ENCODE data around the gene LMO3.

LMO3 gene

DNA sequence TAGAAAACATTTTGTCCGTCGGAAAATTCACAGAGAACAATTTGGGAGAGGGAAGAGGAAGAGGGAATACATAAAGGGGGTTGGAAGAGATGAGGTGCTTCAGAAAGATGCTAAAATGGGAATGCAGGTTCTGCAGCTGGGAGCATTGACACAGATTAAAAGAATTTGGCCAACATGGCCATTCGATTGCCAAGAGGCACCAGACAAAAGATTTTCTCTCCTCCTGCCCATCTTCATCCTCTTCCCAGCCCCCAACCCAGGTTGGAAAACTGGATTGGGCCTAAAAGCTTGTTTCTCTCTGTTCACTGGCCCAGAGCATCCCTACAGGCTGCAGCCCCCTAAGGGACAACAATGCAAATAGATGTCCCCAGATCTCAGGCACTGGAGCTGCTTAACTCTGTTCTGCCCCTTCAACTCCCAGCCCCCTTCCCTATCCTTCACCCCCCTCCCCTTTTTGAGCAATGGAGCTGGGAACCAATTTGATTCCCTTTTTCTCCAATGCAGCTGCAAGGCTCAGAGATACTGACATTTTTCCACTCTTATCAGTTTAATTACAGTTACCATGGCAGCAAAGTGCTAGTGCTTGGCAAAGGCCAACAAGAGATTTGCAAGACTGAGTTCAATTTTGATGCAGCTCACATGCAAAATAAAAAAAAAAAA, 1.9 kb downstream of the LMO3 start:
- TF ChIP-seq NFRKB (IDR thresholded peaks at IDR 0.05) (no peak), LEF1 (IDR thresholded peaks at IDR 0.05; ENCODE audit: borderline replicate concordance) (no peak), L3MBTL2 (conservative IDR thresholded peaks at IDR 0.05) (no peak), TARDBP (IDR thresholded peaks at IDR 0.05) (no peak), PKNOX1 (IDR thresholded peaks at IDR 0.05) (no peak), BHLHE40 (IDR thresholded peaks at IDR 0.05; ENCODE audit: borderline replicate concordance) (no peak), ARNT (IDR thresholded peaks at IDR 0.05) (no peak), SP1 (IDR thresholded peaks at IDR 0.05) (no peak)
- ChIA-PET CTCF (no interaction called here), POLR2A (no interaction called here)
- DNase-seq (ENCODE audit: extremely low spot score), result no peak

DNA sequence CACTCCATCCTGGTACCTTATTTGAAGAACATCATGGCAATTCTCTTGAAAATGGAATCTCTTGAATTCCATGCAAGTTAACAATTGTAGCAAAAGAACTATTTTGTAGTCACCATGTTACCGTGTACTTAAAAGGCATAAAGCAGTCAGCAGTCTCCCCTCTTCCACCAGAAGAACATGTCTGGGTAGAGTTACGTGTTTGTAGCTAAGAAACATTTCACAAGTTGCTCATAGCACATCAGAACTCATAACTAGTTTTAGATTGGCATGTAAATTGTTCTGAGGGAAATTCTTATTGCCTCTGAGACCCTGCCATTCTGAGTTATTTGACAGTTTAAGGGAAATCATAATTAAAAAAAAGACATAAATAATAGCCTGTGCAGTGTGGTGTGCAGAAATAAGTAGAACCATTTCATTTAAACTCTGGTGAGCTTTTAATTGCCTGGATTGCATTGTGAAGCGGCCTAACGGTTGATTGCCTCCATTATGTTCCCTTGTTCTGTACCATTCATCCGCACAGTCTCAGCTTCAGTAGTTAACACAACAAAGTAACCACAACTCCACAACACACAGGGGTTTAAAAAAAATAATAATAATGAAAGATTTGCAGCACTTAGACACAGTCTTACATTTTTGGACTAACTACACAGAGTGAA, 2.6 kb downstream of the LMO3 start:
- ChIA-PET POLR2A (no interaction called here), CTCF (no interaction called here)
- TF ChIP-seq FOXA1 (IDR thresholded peaks at IDR 0.05) (no peak), FOXK2 (IDR thresholded peaks at IDR 0.05) (no peak), HDGF (IDR thresholded peaks at IDR 0.05; ENCODE audit: borderline replicate concordance) (no peak), SP1 (IDR thresholded peaks at IDR 0.05) (no peak), SUZ12 (IDR thresholded peaks at IDR 0.05) (no peak), LEF1 (IDR thresholded peaks at IDR 0.05; ENCODE audit: borderline replicate concordance) (no peak), ZNF384 (IDR thresholded peaks at IDR 0.05) (no peak), TARDBP (IDR thresholded peaks at IDR 0.05) (no peak), FOXM1 (IDR thresholded peaks at IDR 0.05; ENCODE audit: borderline replicate concordance) (no peak), PKNOX1 (IDR thresholded peaks at IDR 0.05) (no peak)
- DNase-seq (ENCODE audit: extremely low spot score), result no peak

DNA sequence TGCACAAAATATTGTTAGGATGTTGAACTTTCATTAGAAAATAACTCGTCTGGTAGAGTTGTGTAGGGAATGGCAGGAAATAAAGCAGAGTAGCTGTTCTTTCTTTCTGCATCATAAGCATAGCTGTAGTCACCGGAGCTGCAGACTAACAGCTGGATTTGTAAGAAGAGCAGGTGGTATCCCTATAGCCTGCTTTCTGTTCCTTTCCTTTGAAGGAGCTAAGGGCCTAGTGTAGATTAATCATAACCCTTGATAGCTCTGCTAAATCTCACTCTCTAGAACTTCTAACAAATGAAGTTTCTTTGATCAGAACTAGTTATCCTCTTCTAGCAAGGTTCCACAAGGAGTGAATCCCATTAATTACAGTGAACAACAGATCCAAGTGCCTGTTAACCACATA, 3.5 kb downstream of the LMO3 start:
- CTCF ChIA-PET, result interaction anchor here (0.6 to 0.8 kb wide), 2 partner anchors 10 to 699 kb away, joined by 4 to 5 read pairs; no protein-coding TSS in a partner anchor
- no peak for DNase-seq (ENCODE audit: extremely low spot score)
- TF ChIP-seq ZNF384 (IDR thresholded peaks at IDR 0.05), result no peak
- TF ChIP-seq PKNOX1 (IDR thresholded peaks at IDR 0.05), result no peak
- no peak for TF ChIP-seq FOXA1 (IDR thresholded peaks at IDR 0.05)
- TF ChIP-seq L3MBTL2 (conservative IDR thresholded peaks at IDR 0.05), result no peak
- TF ChIP-seq FOXM1 (IDR thresholded peaks at IDR 0.05; ENCODE audit: borderline replicate concordance), result no peak
- no peak for TF ChIP-seq ELF4 (IDR thresholded peaks at IDR 0.05)
- TF ChIP-seq SUZ12 (IDR thresholded peaks at IDR 0.05), result no peak
- no peak for TF ChIP-seq BHLHE40 (IDR thresholded peaks at IDR 0.05; ENCODE audit: borderline replicate concordance)
- no peak for TF ChIP-seq HDGF (IDR thresholded peaks at IDR 0.05; ENCODE audit: borderline replicate concordance)
- no peak for TF ChIP-seq SP1 (IDR thresholded peaks at IDR 0.05)
- TF ChIP-seq ARNT (IDR thresholded peaks at IDR 0.05), result no peak
- no peak for TF ChIP-seq LEF1 (IDR thresholded peaks at IDR 0.05; ENCODE audit: borderline replicate concordance)
- no peak for TF ChIP-seq TARDBP (IDR thresholded peaks at IDR 0.05)
- TF ChIP-seq NFRKB (IDR thresholded peaks at IDR 0.05), result no peak
- no peak for TF ChIP-seq CTBP1 (IDR thresholded peaks at IDR 0.05; ENCODE audit: borderline replicate concordance)
- no peak for TF ChIP-seq FOXK2 (IDR thresholded peaks at IDR 0.05)
- POLR2A ChIA-PET, result no interaction called here

- DNase-seq (ENCODE audit: extremely low spot score), result no peak
- CTCF ChIA-PET, result no interaction called here
- TF ChIP-seq TARDBP (IDR thresholded peaks at IDR 0.05), result no peak
- no peak for TF ChIP-seq FOXK2 (IDR thresholded peaks at IDR 0.05)
- no peak for TF ChIP-seq CTBP1 (IDR thresholded peaks at IDR 0.05; ENCODE audit: borderline replicate concordance)
- TF ChIP-seq HDGF (IDR thresholded peaks at IDR 0.05; ENCODE audit: borderline replicate concordance), result no peak
- TF ChIP-seq ARNT (IDR thresholded peaks at IDR 0.05), result no peak
- TF ChIP-seq NFRKB (IDR thresholded peaks at IDR 0.05), result no peak
- no peak for TF ChIP-seq LEF1 (IDR thresholded peaks at IDR 0.05; ENCODE audit: borderline replicate concordance)
- POLR2A ChIA-PET, result interaction anchor here (0.6 to 1.1 kb wide), 2 partner anchors 11 to 14 kb away, joined by 3 read pairs; no protein-coding TSS in a partner anchor
Observed at GRCh38 chr12:16600525-16600924, 5.4 kb downstream of the LMO3 start.

GRCh38 chr12:16599081-16599480, 6.9 kb downstream of the LMO3 start:
- POLR2A ChIA-PET, result no interaction called here
- CTCF ChIA-PET, result no interaction called here
- no peak for DNase-seq (ENCODE audit: extremely low spot score)
- TF ChIP-seq ZNF384 (IDR thresholded peaks at IDR 0.05), result no peak
- TF ChIP-seq L3MBTL2 (conservative IDR thresholded peaks at IDR 0.05), result no peak
- TF ChIP-seq ARNT (IDR thresholded peaks at IDR 0.05), result no peak
- no peak for TF ChIP-seq NFRKB (IDR thresholded peaks at IDR 0.05)
- TF ChIP-seq SUZ12 (IDR thresholded peaks at IDR 0.05), result no peak
- TF ChIP-seq TARDBP (IDR thresholded peaks at IDR 0.05), result no peak
- no peak for TF ChIP-seq FOXA1 (IDR thresholded peaks at IDR 0.05)
- no peak for TF ChIP-seq HDGF (IDR thresholded peaks at IDR 0.05; ENCODE audit: borderline replicate concordance)
- TF ChIP-seq ELF4 (IDR thresholded peaks at IDR 0.05), result no peak
- no peak for TF ChIP-seq SP1 (IDR thresholded peaks at IDR 0.05)
- TF ChIP-seq CTBP1 (IDR thresholded peaks at IDR 0.05; ENCODE audit: borderline replicate concordance), result no peak
- TF ChIP-seq FOXK2 (IDR thresholded peaks at IDR 0.05), result no peak
- TF ChIP-seq PKNOX1 (IDR thresholded peaks at IDR 0.05), result no peak
- TF ChIP-seq LEF1 (IDR thresholded peaks at IDR 0.05; ENCODE audit: borderline replicate concordance), result no peak
